ENCODE measurements around the gene SERPINI1.

GRCh38 chr3:167863811-167864551 lies 128.5 kb downstream of the SERPINI1 start:
- no peak for TF ChIP-seq CTCF (IDR thresholded peaks at IDR 0.05)
- no peak for TF ChIP-seq POLR2A (IDR thresholded peaks at IDR 0.05)

Data from testis (tissue), 2 donors.